HEK293 (cell line): ENCODE data around the gene ETV7.

Experiments used
- CTCF ChIP-seq: fragments of 450-650 bp; formaldehyde crosslinking; IDR thresholded peaks from 2 replicates; pipeline ENCODE4 v1.5.1; 2016; ENCODE audit warnings: missing biosample characterization, missing genetic modification characterization
- SP2 ChIP-seq: fragments of 450-650 bp; formaldehyde crosslinking; IDR thresholded peaks from 2 replicates; pipeline ENCODE4 v1.5.1; 2016; ENCODE audit warnings: missing biosample characterization, missing genetic modification characterization
- ZFP3 ChIP-seq: fragments of 450-650 bp; formaldehyde crosslinking; IDR thresholded peaks from 2 replicates; pipeline ENCODE4 v1.5.1; 2016; ENCODE audit warnings: low read depth, missing biosample characterization, missing genetic modification characterization
- ZFP41 ChIP-seq: fragments of 450-650 bp; formaldehyde crosslinking; IDR thresholded peaks from 2 replicates; pipeline ENCODE4 v1.5.1; 2016; ENCODE audit warnings: missing biosample characterization, missing genetic modification characterization, borderline replicate concordance
- ZNF121 ChIP-seq: fragments of 450-650 bp; formaldehyde crosslinking; IDR thresholded peaks from 2 replicates; pipeline ENCODE4 v1.5.1; 2016; ENCODE audit warnings: missing biosample characterization, missing genetic modification characterization
- ZNF23 ChIP-seq: fragments of 450-650 bp; formaldehyde crosslinking; IDR thresholded peaks from 2 replicates; pipeline ENCODE4 v1.5.1; 2016; ENCODE audit warnings: missing biosample characterization, missing genetic modification characterization, borderline replicate concordance
- ZNF423 ChIP-seq: fragments of 450-650 bp; formaldehyde crosslinking; IDR thresholded peaks from 2 replicates; pipeline ENCODE4 v1.5.1; 2016; ENCODE audit warnings: missing biosample characterization, missing genetic modification characterization
- ZNF555 ChIP-seq: fragments of 450-650 bp; formaldehyde crosslinking; conservative IDR thresholded peaks from 2 replicates; pipeline ENCODE4 v1.5.1; 2017; ENCODE audit warnings: missing biosample characterization, mild to moderate bottlenecking, missing genetic modification characterization, inconsistent platforms
- ZNF600 ChIP-seq: fragments of 450-650 bp; formaldehyde crosslinking; IDR thresholded peaks from 2 replicates; pipeline ENCODE4 v1.5.1; 2016; ENCODE audit warnings: missing biosample characterization, missing genetic modification characterization
- ZNF768 ChIP-seq: fragments of 450-650 bp; formaldehyde crosslinking; IDR thresholded peaks from 2 replicates; pipeline ENCODE4 v1.5.1; 2018; ENCODE audit warnings: missing biosample characterization, mild to moderate bottlenecking, missing genetic modification characterization

GRCh38 chr6:36373368-36374019, 14.0 kb downstream of the ETV7 start:
- no peak for TF ChIP-seq ZNF600 (tag by site-specific recombination)
- no peak for TF ChIP-seq CTCF (tag by site-specific recombination)
- no peak for TF ChIP-seq SP2 (tag by site-specific recombination)
- TF ChIP-seq ZNF121 (tag by site-specific recombination) = no peak
- no peak for TF ChIP-seq ZNF423 (tag by site-specific recombination)
- no peak for TF ChIP-seq ZNF768 (tag by site-specific recombination)
- TF ChIP-seq ZFP3 (tag by site-specific recombination) = no peak
- no peak for TF ChIP-seq ZFP41 (tag by site-specific recombination)
- no peak for TF ChIP-seq ZNF555 (tag by site-specific recombination)
- no peak for TF ChIP-seq ZNF23
